Endometrium (tissue), 2 donors: Measurements from ENCODE around the gene AK4.
"Not testable (repeated sequence)": the region's sequence is repeated elsewhere in the genome, so short reads cannot be mapped to it uniquely, and the experiment has no call there.

Source experiments
- FAIRE-seq: peaks from 2 replicates; lab custom pipeline; 2012; peaks lifted over from hg19 to GRCh38; lab: Jason Lieb, UNC
- donor health status: control.
- donor health status: control.

AK4 gene

GRCh38 chr1:65148178-65148547, at the start of gene AK4:
TSS of gene AK4 (plus strand) at chr1:65148203. CDS start at chr1:65148408, 205 bp downstream.
- not testable (repeated sequence) for FAIRE-seq

- FAIRE-seq: no peak
Measured at GRCh38 chr1:65103807-65104206, 44.2 kb upstream of the AK4 start.

GRCh38 chr1:65104854-65105534, 43.0 kb upstream of the AK4 start:
- FAIRE-seq: no peak

- FAIRE-seq: no peak
Measured at GRCh38 chr1:65105596-65105995, 42.4 kb upstream of the AK4 start.

GRCh38 chr1:65108025-65108642, 39.9 kb upstream of the AK4 start:
- FAIRE-seq: no peak

GRCh38 chr1:65109487-65109886, 38.5 kb upstream of the AK4 start:
- FAIRE-seq: no peak

- FAIRE-seq: no peak
Measured at GRCh38 chr1:65112811-65113210, 35.2 kb upstream of the AK4 start.

GRCh38 chr1:65113298-65113697, 34.7 kb upstream of the AK4 start:
- no peak for FAIRE-seq

- no peak for FAIRE-seq
Measured at GRCh38 chr1:65114322-65114721, 33.7 kb upstream of the AK4 start.

GRCh38 chr1:65119951-65120350, 28.1 kb upstream of the AK4 start:
- FAIRE-seq: no peak

GRCh38 chr1:65129104-65129503, 18.9 kb upstream of the AK4 start:
- not testable (repeated sequence) for FAIRE-seq

GRCh38 chr1:65138524-65138923, 9.5 kb upstream of the AK4 start:
- no peak for FAIRE-seq

GRCh38 chr1:65139793-65140192, 8.2 kb upstream of the AK4 start:
- FAIRE-seq: not testable (repeated sequence)

GRCh38 chr1:65141394-65141793, 6.6 kb upstream of the AK4 start:
- FAIRE-seq: no peak

GRCh38 chr1:65141918-65142317, 6.1 kb upstream of the AK4 start:
- no peak for FAIRE-seq

- not testable (repeated sequence) for FAIRE-seq
Measured at GRCh38 chr1:65143112-65143658, 4.8 kb upstream of the AK4 start.

GRCh38 chr1:65146908-65147423, 1.0 kb upstream of the AK4 start:
- no peak for FAIRE-seq

- FAIRE-seq: no peak
Measured at GRCh38 chr1:65147424-65148177, 402 bp upstream of the AK4 start.

GRCh38 chr1:65148548-65149350, 746 bp downstream of the AK4 start:
- FAIRE-seq: no peak

GRCh38 chr1:65149351-65150107, 1.5 kb downstream of the AK4 start:
- FAIRE-seq: no peak

GRCh38 chr1:65150108-65150463, 2.1 kb downstream of the AK4 start:
- FAIRE-seq: no peak
